HG02981 (cell line): ENCODE measurements around the gene MMP10.
"Not testable (repeated sequence)": the region's sequence is repeated elsewhere in the genome, so short reads cannot be mapped to it uniquely, and the experiment has no call there.

Experiments
- ATAC-seq: cut with Tn5 transposase; IDR thresholded peaks from one replicate; pipeline ENCODE4 v1.9.1; 2021; ENCODE audit warnings: mild to moderate bottlenecking, moderate library complexity; ENCODE audit not compliant: unreplicated experiment

MMP10 gene

GRCh38 chr11:102783720-102784119, 3.3 kb upstream of the MMP10 start:
- ATAC-seq: no peak

DNA sequence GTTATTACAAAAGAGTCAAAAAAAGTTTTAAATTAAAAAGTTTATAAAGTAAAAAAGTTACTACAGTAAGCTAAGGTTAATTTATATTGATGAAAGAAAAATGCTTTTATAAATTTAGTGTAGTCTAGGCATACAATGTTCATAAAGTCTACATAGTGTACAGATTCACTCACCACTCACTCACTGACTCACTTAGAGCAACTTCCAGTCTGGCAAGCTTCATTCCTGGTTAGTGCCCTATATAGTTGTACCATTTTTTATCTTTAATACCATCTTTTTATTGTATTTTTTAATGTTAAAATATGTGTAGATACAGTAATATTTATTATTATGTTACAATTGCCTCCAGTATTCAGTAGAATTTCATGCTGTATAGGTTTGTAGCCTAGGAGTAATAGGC, 2.6 kb upstream of the MMP10 start:
- ATAC-seq: no peak

DNA sequence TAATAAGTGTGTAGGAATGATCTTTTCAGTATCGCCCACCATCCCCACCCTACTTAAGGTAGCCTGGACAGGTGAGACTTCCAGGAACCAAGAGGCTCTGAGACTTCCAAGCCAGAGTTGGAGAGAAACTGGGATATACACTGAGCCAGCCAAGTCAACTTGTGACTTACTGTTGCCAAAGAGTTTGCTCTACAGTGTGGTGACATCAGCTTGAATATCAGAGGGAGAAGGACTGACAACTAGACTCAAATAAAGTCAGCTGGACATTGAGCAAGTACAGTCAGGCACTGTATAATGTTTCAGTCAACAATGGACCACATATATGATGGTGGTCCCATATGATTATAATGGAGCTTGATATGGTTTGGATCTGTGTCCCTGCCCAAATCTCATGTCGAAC, 1.2 kb upstream of the MMP10 start:
- ATAC-seq: no peak

GRCh38 chr11:102776454-102776853, 4.0 kb downstream of the MMP10 start:
- ATAC-seq: no peak

DNA sequence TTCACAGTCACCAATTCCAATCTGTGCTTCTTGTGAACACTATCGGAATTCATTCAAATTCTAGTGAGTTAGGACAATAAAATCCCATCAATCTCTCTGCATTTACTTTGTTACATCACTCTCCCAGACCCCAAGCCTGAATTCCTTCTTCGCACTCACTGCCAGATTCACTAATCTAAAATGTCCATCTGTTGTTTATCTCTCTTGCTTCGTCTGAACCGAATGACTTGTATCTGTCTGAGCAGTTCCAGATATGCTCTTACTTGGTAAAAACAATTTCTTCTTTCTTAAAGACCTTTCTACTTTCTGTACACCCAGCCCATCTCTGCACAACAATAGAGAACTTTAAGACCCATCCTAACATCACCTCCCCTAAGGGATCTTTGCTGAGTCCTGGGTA, 7.0 kb downstream of the MMP10 start:
- ATAC-seq: no peak

DNA sequence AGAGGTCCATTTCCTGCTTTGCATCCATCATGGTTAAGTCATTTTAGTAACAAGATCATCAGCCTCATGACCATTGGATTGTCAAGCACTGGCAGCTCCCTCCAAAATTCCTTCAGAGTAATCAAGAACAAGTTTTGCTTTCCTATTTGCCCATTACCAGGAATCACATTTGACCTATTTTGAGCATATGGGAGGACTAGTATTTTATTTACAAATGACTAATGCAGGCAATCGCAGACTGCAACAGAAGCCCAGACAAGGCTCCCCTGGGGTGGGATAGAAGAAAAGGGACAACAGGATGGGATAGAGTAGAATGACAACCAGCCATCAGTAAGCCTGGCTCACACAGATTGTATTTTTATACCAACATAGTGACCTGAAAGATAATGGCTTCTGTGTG, 9.1 kb downstream of the MMP10 start:
- ATAC-seq: no peak

DNA sequence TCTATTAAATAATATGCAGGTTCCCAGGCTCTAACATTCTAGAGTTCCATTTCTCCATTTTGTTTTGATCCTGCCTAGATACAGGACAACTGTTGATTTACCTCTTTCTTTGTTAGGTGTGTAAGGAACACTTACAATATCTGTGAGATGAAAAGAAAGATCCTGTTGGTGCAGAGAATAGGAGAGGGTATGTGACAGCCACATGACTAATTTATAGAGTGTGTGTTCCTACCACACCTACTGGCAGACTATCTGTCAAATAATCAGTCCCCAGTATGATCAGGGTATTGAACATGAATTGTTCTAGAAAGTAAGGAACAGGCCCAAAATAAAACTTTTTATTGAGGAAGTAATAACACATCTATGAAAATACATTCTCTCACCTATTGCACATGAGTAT, 10.2 kb downstream of the MMP10 start:
- no peak for ATAC-seq

- ATAC-seq: no peak
These were observed 12.6 kb downstream of the MMP10 start for GRCh38 chr11:102767800-102768199.

- ATAC-seq: no peak
These were observed 17.0 kb downstream of the MMP10 start for GRCh38 chr11:102763440-102763839.

GRCh38 chr11:102762361-102762767, 18.1 kb downstream of the MMP10 start:
- no peak for ATAC-seq

DNA sequence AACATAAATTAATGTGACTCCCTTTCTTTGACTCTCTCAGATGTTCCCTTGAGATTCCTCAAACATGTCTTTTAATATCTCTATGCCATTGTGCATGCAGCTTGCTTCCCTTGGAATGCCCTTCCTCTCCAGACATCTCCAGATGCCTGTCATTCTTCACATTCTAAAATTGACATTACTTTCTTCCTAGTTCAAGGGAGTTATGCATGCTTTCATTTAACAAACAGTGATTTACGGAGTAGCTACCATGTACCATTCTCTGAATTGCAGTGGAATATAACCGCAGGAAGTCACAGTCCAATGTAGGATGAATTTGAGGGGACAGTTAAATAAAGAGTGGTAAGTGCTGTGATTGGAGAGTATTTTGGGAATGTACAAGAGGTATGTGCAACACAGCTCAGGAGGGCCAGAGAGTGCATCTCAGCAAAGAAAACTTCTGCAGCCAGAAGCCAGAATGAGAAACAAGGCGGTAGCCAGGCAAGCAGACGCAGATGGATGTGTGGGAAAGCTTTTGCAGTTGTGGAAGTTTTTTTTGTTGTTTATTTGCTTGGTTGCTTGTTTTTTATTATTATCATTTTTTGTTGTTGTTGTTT, 18.7 kb downstream of the MMP10 start:
- no peak for ATAC-seq

GRCh38 chr11:102760344-102761035, 19.9 kb downstream of the MMP10 start:
- no peak for ATAC-seq

GRCh38 chr11:102757823-102758549, 22.4 kb downstream of the MMP10 start:
- no peak for ATAC-seq

- no peak for ATAC-seq
These were observed 27.2 kb downstream of the MMP10 start for GRCh38 chr11:102753267-102753666.

DNA sequence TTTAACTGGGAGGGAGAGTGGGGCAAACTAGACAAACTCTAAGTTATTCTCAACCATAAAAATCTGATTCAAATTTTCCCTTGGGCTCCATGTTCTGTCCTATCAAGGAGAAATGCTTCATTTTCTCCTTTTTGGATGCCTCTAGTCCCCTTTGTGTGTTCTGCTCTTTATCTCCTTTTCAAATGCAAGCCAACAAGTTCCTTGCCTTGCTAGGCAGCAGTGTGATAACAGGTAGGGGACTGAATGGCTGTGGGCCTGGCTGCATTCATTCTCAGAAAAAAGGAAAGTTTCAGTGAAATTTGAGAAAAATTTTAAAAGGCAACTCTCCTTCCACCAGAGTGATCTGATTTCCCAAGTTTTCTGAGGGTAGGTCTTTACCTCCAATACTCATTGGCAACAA, 28.8 kb downstream of the MMP10 start:
- ATAC-seq: no peak

- no peak for ATAC-seq
These were observed 31.2 kb downstream of the MMP10 start for GRCh38 chr11:102749101-102749722.

- not testable (repeated sequence) for ATAC-seq
These were observed 33.5 kb downstream of the MMP10 start for GRCh38 chr11:102746746-102747578.

GRCh38 chr11:102734650-102735049, 45.8 kb downstream of the MMP10 start:
- no peak for ATAC-seq

DNA sequence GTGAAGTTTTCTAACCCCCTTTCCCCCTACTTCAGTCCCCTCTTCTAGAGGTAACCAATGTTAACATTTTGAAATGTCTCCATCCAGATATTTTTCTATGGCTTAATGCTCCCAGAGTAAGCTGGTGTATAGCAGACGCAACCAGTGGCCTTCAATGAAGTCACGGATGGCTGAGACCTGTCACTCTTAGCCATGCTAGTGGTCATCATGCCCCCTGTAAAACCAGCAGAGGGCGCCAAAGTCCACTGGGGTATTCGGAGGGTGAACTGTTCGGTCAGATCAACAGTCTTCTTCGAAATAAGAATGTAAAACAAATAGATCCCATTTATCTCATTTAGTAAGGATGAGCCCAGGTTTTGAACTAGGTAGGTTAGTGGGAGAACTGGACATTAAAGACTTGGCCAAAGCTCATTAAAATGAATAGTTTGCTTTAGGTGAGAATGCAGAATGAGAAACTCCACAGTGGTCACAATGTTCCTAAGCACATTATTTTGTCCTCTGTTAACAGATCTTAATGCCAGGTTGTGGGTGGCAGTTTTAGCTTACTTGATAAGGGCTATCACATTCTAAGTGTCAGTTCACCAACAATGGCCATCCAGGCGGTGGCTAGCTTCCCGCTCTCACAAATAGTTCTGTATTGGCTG, 47.1 kb downstream of the MMP10 start:
- ATAC-seq: peak; percentile 91

- ATAC-seq: not testable (repeated sequence)
These were observed 49.5 kb downstream of the MMP10 start for GRCh38 chr11:102730944-102731343.
